Astrocyte (in vitro differentiated cells and primary cell): Measurements from ENCODE around the gene WFDC12.

ENCODE experiments used
- EZH2 ChIP-seq: IDR thresholded peaks from 2 replicates; pipeline ENCODE4 v1.6.1; 2012; ENCODE audit warnings: mild to moderate bottlenecking, low read length, inconsistent platforms; ENCODE audit not compliant: insufficient read depth
- TF ChIP-seq, protein P1 (sequence below): IDR thresholded peaks from 2 replicates; pipeline ENCODE4 v1.5.1; 2011; ENCODE audit warnings: low read depth, mild to moderate bottlenecking, inconsistent platforms, low read length, moderate library complexity; ENCODE audit not compliant: insufficient read depth

DNA sequence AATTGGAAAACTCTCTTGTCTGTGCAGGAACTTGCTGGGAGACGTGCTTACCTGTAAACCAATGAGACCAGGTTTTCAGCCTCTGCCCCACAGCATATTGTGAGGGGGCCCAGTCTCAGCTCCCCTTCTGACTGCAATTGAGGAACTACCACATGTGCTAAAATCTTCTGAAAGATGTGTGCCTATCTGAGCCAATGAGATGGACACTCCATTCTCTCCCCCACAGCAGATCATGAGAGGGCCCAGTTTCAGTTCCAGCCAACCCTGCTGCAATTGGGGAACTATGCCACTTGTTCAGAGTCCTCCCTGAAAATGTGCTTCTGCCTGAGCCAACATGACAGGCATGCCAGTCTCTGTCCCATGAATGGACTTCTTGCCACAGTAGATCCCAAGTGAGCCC lies 29.5 kb upstream of the WFDC12 start:
- TF ChIP-seq, protein P1, sequence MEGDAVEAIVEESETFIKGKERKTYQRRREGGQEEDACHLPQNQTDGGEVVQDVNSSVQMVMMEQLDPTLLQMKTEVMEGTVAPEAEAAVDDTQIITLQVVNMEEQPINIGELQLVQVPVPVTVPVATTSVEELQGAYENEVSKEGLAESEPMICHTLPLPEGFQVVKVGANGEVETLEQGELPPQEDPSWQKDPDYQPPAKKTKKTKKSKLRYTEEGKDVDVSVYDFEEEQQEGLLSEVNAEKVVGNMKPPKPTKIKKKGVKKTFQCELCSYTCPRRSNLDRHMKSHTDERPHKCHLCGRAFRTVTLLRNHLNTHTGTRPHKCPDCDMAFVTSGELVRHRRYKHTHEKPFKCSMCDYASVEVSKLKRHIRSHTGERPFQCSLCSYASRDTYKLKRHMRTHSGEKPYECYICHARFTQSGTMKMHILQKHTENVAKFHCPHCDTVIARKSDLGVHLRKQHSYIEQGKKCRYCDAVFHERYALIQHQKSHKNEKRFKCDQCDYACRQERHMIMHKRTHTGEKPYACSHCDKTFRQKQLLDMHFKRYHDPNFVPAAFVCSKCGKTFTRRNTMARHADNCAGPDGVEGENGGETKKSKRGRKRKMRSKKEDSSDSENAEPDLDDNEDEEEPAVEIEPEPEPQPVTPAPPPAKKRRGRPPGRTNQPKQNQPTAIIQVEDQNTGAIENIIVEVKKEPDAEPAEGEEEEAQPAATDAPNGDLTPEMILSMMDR = no peak
- TF ChIP-seq EZH2 = no peak
